Fibroblast of lung (primary cell): ENCODE results near the gene NPC2.

Experiments
- EZH2 ChIP-seq: IDR thresholded peaks from 2 replicates; pipeline ENCODE4 v1.5.1; 2012; ENCODE audit warnings: low read length, control low read depth, mild to moderate bottlenecking; ENCODE audit errors: missing control alignments
- TF ChIP-seq, protein P1 (sequence below), 2 donors: IDR thresholded peaks in 1 of 2; conservative IDR thresholded peaks in 1 of 2; 1 replicate in 1 of 2; 2 replicates in 1 of 2; pipeline ENCODE4 v1.5.1; 2011 to 2012; ENCODE audit warnings: low read length in 2 of 2, control low read depth in 1 of 2, inconsistent platforms in 1 of 2, low read depth in 1 of 2, mild to moderate bottlenecking in 1 of 2

DNA sequence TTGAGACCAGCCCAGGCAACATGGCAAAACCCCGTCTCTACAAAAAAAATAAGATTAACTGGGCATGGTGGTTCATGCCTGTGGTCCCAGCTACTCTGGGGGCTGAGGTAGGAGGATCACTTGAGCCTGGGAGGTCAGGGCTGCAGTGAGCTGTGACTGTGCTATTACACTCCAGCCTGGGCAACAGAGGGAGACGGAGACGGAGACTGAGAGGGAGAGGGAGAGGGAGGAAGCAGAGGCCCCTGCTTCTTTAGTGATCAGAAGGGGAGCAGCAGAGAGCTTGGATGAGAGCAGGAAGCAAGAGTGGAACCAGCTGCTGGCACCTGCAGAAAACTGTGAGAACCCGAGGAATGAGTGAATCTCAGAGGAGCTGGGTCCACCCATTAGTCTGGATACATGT is 46.4 kb upstream of the NPC2 start:
- no peak for TF ChIP-seq EZH2
- TF ChIP-seq, protein P1, sequence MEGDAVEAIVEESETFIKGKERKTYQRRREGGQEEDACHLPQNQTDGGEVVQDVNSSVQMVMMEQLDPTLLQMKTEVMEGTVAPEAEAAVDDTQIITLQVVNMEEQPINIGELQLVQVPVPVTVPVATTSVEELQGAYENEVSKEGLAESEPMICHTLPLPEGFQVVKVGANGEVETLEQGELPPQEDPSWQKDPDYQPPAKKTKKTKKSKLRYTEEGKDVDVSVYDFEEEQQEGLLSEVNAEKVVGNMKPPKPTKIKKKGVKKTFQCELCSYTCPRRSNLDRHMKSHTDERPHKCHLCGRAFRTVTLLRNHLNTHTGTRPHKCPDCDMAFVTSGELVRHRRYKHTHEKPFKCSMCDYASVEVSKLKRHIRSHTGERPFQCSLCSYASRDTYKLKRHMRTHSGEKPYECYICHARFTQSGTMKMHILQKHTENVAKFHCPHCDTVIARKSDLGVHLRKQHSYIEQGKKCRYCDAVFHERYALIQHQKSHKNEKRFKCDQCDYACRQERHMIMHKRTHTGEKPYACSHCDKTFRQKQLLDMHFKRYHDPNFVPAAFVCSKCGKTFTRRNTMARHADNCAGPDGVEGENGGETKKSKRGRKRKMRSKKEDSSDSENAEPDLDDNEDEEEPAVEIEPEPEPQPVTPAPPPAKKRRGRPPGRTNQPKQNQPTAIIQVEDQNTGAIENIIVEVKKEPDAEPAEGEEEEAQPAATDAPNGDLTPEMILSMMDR (conservative IDR thresholded peaks at IDR 0.05 in 1 of 2, IDR thresholded peaks at IDR 0.05 in 1 of 2; ENCODE audit: low read depth in 1 of 2, low read length in 2 of 2): no peak
